ENCODE measurements around the gene SGMS1.

GRCh38 chr10:50394832-50395231 is 228.9 kb downstream of the SGMS1 start:
- TF ChIP-seq CTCF (IDR thresholded peaks at IDR 0.05; ENCODE audit: low read depth, low read length, poor library complexity, severe bottlenecking) (no peak), EZH2phosphoT487 (IDR thresholded peaks at IDR 0.05; ENCODE audit: borderline replicate concordance, low read length) (no peak)

All from DOHH2 (cell line).